SH-SY5Y (cell line): ENCODE data around the gene SLC22A7.

Experiments used
- GATA2 ChIP-seq: IDR thresholded peaks from 2 replicates; pipeline ENCODE4 v1.6.1; 2011; ENCODE audit warnings: mild to moderate bottlenecking, low read depth, low read length
- GATA3 ChIP-seq: IDR thresholded peaks from 2 replicates; pipeline ENCODE4 v1.6.1; 2011; ENCODE audit warnings: low read depth, mild to moderate bottlenecking, low read length, moderate library complexity

GRCh38 chr6:43310624-43311023 lies 12.6 kb downstream of the SLC22A7 start:
- TF ChIP-seq GATA2 (no peak), GATA3 (no peak)
